Cardiac muscle cell (in vitro differentiated cells and primary cell): ENCODE measurements around the gene WDFY4. TPM values are rescaled to one million over a fixed set of nuclear protein-coding genes. Genes with fewer than 3 reads are reported as not detected.

Experiments
- DNase-seq, 2 donors: peaks; one replicate each; pipeline versions ENCODE4 v3.0.0 to v3.0.0-alpha.2; 2010 to 2017; ENCODE audit warnings: low read depth in 1 of 2, low spot score in 1 of 2
- H3K27ac ChIP-seq: fragments of 200-600 bp; sonication (generic); 2 replicates; pipeline ENCODE4 v1.5.1; 2016
- H3K27me3 ChIP-seq: fragments of 200-600 bp; sonication (generic); 2 replicates; pipeline ENCODE4 v1.6.0; 2016; ENCODE audit warnings: control low read depth
- H3K36me3 ChIP-seq: fragments of 200-600 bp; sonication (generic); 2 replicates; pipeline ENCODE4 v1.5.1; 2016; ENCODE audit warnings: control low read depth
- H3K4me1 ChIP-seq: fragments of 200-600 bp; sonication (generic); 2 replicates; pipeline ENCODE4 v1.8.1; 2017; ENCODE audit warnings: low read depth, mild to moderate bottlenecking, mixed run types
- H3K4me3 ChIP-seq: fragments of 200-600 bp; sonication (generic); 2 replicates; pipeline ENCODE4 v1.5.1; 2016; ENCODE audit warnings: mild to moderate bottlenecking
- H3K9me3 ChIP-seq: fragments of 200-600 bp; sonication (generic); 2 replicates; pipeline ENCODE4 v1.5.1; 2017; ENCODE audit warnings: low read depth, mild to moderate bottlenecking, control low read depth
- polyA plus RNA-seq: library from polyadenylated mRNA; unstranded; fragments of >200 nt; fragmentation: Nextera tagmentation; extraction: Ambion mirVana; gene quantifications from 2 replicates; pipeline ENCODE4 v1.2.1, GENCODE V29; 2016
- total RNA-seq: library from RNA; depleted of rRNA; stranded (reverse); fragments of >200 nt; gene quantifications from 2 replicates; pipeline ENCODE4 v1.2.3, GENCODE V29; 2016
- TF ChIP-seq, protein P1 (sequence below): IDR thresholded peaks from 2 replicates; pipeline ENCODE4 v1.5.1; 2012; ENCODE audit warnings: low read depth, mild to moderate bottlenecking, low read length

WDFY4 gene
- total and polyA plus RNA-seq, 2 experiments from 2014 or later, result not detected

GRCh38 chr10:48970654-48971053, 286.0 kb downstream of the WDFY4 start:
- DNase-seq, result no peak
- Histone ChIP-seq H3K27me3 (no peaks in the 10 kb centered on the region), H3K36me3 (no peaks in the 10 kb centered on the region), H3K4me1 (no peaks in the 10 kb centered on the region), H3K9me3 (no peaks in the 10 kb centered on the region), H3K27ac (no peak overlapping the region), H3K4me3 (no peak overlapping the region)
- TF ChIP-seq, protein P1, sequence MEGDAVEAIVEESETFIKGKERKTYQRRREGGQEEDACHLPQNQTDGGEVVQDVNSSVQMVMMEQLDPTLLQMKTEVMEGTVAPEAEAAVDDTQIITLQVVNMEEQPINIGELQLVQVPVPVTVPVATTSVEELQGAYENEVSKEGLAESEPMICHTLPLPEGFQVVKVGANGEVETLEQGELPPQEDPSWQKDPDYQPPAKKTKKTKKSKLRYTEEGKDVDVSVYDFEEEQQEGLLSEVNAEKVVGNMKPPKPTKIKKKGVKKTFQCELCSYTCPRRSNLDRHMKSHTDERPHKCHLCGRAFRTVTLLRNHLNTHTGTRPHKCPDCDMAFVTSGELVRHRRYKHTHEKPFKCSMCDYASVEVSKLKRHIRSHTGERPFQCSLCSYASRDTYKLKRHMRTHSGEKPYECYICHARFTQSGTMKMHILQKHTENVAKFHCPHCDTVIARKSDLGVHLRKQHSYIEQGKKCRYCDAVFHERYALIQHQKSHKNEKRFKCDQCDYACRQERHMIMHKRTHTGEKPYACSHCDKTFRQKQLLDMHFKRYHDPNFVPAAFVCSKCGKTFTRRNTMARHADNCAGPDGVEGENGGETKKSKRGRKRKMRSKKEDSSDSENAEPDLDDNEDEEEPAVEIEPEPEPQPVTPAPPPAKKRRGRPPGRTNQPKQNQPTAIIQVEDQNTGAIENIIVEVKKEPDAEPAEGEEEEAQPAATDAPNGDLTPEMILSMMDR, result no peak

GRCh38 chr10:48973065-48973464, 288.4 kb downstream of the WDFY4 start:
- TF ChIP-seq, protein P1, result no peak
- H3K4me3 ChIP-seq, result no peak overlapping the region
- no peaks in the 10 kb centered on the region for H3K9me3 ChIP-seq
- DNase-seq, result no peak
- no peaks in the 10 kb centered on the region for H3K4me1 ChIP-seq
- H3K27ac ChIP-seq, result no peak overlapping the region
- no peaks in the 10 kb centered on the region for H3K36me3 ChIP-seq
- H3K27me3 ChIP-seq, result no peaks in the 10 kb centered on the region

DNA sequence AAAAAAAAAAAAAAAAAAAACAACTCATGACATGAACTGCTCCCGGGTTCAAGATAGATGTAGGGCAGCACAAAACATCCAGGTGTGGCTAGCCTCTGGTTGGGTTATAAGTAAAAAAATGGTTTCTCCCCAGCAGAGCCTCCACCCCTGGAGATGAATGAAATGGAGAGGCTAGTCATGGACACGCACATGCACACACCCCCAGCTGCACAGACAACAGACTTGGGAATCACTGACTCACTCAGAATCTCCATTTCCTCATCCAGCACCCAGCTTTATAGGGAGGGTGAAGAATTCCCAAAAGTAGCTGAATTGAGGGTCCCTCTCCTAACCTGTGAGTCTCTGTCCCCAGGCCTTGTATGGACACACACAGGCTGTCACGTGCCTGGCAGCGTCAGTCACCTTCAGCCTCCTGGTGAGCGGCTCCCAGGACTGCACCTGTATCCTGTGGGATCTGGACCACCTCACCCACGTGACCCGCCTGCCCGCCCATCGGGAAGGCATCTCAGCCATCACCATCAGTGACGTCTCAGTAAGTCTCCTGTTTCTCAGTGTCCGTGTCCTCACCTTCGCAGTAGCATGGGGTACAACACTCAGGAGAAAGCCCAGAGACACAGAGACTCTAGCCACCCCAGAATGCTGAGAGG, 290.0 kb downstream of the WDFY4 start:
- H3K36me3 ChIP-seq, result no peaks in the 10 kb centered on the region
- no peak for DNase-seq
- H3K9me3 ChIP-seq, result no peaks in the 10 kb centered on the region
- no peaks in the 10 kb centered on the region for H3K27me3 ChIP-seq
- no peaks in the 10 kb centered on the region for H3K4me1 ChIP-seq
- H3K4me3 ChIP-seq, result no peak overlapping the region
- H3K27ac ChIP-seq, result no peak overlapping the region
- TF ChIP-seq, protein P1, result no peak

GRCh38 chr10:48976196-48976595, 291.5 kb downstream of the WDFY4 start:
- Histone ChIP-seq H3K4me1 (no peaks in the 10 kb centered on the region), H3K4me3 (no peak overlapping the region), H3K9me3 (no peaks in the 10 kb centered on the region), H3K36me3 (no peaks in the 10 kb centered on the region), H3K27ac (no peak overlapping the region), H3K27me3 (peaks cover 3% of the 10 kb centered on the region)
- TF ChIP-seq, protein P1, result no peak
- peak; percentile 7 to 33 for DNase-seq

DNA sequence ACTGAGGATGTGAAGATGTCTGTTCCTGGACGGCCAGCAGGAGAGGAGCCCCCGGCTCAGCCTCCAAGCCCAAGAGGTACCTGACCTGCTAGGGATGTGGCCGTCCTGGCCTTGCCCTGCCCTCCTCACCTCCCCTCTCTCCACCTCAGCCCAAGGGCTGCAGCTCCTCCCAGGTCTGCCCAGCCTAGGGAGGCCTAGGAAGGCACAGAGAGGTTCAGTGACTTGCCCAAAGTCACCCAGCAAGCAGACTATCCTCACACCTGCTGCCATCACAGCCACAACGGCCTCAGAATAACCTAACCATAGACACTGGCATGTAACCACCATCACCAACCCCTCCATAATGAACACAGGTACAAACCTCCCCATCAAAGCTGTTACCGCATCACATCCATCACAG, 293.6 kb downstream of the WDFY4 start:
- Histone ChIP-seq H3K4me1 (no peaks in the 10 kb centered on the region), H3K9me3 (no peaks in the 10 kb centered on the region), H3K4me3 (no peak overlapping the region), H3K27me3 (peaks cover 3% of the 10 kb centered on the region), H3K27ac (no peak overlapping the region), H3K36me3 (no peaks in the 10 kb centered on the region)
- no peak for DNase-seq
- TF ChIP-seq, protein P1, result no peak
